GM18511 (cell line): ENCODE results near the gene CTCF.

Source experiments
- ATAC-seq: cut with Tn5 transposase; IDR thresholded peaks from one replicate; pipeline ENCODE4 v1.9.1; 2021; ENCODE audit warnings: mild to moderate bottlenecking, moderate library complexity; ENCODE audit not compliant: unreplicated experiment

Gene CTCF

DNA sequence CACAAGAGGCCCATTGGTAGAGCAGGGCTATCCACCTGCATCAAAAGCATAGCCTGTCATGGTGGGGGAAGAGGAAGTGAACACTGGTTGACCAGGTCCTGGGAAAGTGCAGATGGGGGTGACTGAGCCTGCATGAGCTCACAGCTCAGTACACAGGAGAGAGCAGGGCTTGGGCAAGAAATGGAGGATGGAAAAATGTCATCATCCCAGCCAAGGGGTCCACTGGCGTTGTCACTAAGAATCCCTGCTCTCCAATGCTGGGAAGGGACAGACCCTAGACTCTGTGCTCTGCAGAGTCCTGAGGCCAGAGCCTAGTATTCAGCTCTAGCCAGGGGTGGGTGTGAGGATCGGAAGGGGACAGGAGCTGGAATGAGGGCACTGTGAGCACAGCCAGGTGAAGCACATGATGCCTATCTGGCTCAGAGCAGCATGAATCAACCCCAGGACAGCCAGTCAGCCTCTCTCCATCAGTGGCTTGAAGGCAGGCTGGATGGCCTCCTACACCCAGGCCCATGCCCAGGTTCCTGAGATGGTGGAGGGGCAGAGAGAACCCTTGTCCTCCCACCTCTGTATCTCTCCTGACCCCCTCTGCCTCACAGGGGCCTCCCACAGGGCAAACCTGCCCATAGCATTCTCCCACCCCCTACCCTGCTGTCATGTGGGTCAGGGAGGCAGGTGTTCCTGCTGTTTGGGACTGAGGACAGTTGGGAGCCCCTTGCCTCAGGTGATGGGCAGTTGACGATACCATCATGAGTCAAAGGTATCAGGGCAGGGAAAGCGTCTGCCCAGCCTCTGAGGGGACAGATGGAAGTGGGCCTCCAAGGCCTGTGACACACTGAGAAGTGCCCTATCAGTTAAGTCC lies 13.8 kb upstream of the CTCF start:
- ATAC-seq = peak; percentile 53

DNA sequence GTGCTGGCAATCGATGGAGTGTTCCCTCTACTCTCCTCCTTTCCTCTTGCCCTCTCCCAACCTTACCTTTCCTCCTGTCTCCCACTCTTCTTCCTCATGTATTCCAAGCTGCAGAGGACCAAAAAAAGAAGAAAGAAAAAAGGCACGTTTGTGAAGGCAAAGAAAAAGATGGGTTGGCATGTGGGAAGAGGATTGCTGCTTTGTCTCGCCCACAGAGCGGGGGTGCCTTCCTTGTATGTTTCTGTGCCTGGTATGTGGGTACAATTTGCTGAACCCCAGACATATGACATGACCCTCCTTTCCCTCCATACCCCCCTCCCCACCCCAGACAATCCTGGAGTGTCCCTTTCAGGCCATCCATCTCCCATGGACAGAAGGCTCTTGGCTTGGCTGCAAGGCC lies 13.1 kb upstream of the CTCF start:
- no peak for ATAC-seq

DNA sequence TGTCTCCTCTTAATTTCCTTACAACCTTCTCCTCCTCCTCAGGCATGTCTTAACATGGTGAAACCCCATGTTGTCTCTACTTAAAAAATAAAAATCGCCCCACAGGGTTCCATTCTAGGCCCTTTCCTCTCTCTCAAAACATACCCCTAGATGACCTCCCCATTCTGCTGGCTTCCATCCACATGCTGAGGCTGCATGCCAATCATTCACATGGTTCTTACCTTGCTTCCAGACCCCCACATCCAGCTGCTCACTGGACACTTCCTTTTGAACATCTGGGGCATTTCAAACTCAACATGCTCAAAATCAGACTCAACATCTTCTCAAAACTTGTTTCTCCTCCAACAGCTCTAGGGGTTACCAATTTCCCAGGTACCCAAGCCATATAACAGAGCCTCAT lies 12.4 kb upstream of the CTCF start:
- ATAC-seq = no peak

DNA sequence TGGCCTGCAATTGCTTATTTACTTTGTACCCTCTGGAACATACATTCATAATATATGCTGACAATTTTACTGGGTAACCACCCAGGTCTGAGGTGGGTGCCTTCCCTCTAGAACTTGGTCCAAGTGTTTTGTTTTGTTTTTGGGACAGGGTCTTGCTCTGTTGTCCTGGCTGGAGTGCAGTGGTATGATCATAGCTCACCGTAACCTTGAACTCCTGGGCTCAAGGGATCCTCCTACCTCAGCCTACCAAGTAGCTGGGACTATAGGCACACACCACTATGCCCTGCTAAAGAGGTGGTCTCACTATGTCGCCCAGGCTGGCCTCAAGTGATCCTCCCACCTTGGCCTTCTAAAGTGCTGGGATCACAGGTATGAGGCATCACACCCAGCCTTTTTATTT lies 11.2 kb upstream of the CTCF start:
- no peak for ATAC-seq

DNA sequence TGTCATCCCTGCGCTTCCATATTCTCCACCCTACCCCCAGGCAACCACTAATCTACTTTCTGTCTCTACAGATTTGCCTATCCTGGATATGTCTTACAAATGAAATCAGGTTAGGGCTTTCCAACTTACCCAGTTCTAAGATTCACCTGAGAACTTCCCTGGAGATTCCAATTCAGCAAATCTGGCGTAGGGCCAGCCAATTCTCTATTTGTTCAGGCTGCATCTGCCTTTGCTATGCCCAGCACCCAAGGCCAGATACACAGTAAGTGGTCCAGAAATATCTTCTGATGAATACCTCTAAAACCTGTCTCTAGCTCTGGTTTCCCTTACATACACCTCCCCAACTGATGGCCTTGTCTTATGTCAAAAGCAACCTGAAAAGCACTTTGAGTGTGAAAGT lies 10.4 kb upstream of the CTCF start:
- no peak for ATAC-seq

DNA sequence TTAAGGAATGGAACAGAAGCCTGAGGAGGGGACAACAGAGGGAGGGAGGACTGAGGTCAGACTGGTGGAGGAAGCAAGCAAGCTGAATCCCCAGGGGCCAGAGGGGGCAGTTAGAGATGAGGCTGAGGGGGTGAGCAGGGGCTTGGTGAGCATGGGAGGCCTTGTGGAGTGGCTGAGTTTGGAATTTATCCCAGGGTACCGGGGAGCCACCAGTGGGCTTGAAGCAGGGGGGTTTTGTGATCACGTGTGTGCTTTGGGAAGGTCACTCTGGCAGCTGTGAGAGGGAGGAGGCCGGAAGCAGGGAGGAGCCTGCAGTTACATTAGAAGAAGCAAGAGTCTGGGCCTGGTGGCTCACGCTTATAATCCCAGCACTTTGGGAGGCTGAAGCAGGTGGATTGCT lies 9.8 kb upstream of the CTCF start:
- ATAC-seq = no peak

DNA sequence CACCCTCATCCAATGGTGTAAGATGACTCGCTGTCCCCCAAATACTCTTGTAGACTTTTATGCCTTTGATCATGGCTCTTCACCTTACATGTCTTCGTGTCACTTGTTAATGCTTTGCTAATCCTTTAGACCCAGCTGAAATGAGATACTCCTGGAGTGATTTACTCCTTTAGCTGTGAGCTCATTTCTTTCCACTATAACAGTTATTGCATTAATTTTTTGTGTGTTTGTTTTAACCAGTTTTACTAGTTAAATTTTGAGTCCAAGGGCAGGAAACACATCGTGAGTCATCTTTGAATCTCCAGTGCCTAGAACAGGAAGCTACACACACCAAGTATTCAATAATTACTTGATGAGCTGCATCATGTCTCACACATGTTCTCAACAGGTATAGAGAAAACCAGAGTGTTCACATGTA lies 6.5 kb upstream of the CTCF start:
- ATAC-seq = no peak

DNA sequence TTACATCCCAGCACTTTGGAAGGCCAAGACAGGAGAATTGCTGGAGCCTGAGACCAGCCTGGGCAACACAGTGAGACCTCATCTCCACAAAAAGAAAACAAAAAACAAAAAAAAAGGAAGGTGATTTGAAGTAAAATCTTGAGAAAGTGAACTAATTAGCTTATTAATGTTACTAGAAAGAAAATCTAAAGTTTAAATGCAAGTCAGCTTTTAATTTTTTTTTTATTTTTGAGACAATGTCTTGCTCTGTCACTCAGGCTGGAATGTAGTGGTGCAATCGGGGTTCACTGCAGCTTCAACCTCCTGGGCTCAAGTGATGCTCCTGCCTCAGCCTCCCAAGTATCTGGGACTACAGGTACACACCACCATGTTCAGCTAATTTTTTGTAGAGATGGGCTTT lies 3.5 kb upstream of the CTCF start:
- no peak for ATAC-seq

DNA sequence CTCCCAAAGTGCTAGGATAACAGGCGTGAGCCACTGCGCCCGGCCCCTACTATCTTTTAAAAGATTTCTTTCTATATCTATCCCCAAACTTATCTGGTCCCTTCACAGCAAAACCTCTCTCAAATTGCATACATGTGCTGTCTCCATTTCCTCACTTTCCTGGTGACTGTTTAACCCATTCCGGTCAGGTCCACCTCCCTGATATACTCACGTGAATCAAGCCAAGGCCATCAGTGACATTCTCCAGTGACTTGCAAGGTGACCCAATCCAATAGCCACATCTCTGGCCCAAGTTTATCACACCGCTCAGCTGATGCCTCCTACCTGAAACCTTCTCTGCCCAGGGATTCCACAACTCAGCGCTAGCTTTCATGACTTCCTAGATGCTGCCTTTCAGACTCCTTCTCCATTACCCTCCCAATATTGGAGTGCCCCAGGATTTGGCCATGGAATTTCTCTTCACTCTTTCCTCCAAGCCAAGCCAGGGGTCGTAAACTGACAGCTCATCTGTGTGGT lies 1.4 kb upstream of the CTCF start:
- no peak for ATAC-seq

DNA sequence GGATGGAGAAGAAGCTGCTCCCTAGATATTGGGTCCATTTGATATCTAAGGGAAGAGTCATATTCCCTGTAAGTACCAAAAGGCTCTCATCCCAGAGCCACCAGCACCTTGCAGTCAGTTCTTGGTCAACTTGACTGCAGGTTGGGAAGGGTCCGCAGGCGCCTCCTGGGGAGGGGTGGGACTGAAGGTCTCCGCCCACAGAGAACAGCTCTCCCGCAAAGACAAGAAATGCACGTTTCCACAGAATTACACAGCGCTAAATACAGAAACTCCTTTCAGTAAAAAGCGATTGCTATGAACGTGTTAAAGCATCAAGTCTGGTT lies 864 bp upstream of the CTCF start:
- ATAC-seq = no peak

DNA sequence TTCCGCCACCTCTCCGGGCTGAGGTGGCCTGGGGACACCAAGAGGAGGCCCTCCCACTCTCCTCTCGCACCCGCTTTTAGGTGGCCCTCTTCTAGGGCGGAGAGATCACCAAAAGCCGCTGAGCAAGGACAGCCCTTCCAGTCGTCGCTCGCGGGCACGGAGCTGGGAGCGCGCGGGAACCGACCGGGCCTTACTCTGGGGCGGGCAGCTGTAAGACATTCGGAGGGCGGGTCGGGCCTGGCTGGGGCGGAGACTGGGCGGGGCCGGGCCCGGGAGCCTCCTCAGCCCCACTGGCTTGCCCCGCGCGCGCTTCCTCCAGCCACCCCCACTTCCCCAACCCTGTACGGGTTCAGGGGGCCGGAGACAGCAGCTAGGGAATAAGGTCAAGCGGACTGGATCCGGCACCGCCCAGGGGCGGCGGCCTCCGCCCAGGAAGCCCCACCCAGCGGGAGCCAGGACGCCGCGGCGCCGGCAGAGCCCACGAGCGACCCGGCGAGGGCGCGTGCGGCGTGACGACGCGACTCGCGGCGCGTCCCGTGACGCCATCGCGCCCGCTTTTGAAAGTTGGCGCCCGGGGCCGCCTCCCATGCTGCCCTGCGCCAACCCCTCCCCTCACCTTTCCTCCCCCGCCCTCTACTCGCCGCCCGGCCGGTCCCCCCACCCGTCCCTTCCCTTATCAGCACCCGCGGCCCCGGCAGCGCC lies 351 bp upstream of the CTCF start:
- ATAC-seq = peak; percentile 82

DNA sequence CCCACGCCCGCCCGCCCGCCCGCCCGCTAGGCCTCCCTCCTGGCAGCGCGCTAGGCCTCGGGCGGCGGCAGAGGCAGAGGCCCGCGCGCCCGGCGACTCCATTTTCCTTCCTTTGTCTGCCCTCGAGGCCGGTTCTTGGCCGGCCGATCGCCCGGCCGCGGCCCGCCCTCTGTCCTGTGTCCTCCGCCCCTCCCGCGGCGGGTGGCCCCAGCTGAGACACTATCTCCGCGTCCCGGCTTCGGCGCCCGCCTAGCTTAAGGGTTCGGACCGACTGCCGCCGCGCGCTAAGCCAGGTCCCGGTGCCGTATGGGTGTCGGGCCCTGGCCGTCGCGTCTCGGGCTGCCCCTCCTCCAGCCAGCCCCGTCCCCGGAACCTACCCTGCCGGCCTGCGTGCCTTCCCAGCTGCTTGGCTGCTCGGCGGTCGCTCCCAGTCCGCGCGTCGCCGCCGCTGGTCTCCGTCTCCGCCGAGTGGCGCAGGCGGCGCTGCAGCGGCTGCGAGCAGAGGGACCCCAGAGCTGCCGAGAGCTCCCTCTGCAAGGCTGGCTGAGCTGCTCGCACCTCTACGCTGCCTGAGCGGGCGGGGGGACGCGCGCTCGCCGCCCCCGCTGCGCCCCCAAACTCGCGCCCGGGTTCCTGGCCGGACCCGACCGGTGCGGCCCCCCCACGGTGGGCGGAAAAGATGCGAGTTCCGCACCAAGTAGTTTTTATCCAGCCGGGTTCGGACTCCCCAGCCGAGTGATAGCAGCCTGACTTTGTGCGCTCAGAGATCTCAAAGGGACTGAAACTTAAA lies 787 bp downstream of the CTCF start:
- peak; percentile 12 for ATAC-seq

DNA sequence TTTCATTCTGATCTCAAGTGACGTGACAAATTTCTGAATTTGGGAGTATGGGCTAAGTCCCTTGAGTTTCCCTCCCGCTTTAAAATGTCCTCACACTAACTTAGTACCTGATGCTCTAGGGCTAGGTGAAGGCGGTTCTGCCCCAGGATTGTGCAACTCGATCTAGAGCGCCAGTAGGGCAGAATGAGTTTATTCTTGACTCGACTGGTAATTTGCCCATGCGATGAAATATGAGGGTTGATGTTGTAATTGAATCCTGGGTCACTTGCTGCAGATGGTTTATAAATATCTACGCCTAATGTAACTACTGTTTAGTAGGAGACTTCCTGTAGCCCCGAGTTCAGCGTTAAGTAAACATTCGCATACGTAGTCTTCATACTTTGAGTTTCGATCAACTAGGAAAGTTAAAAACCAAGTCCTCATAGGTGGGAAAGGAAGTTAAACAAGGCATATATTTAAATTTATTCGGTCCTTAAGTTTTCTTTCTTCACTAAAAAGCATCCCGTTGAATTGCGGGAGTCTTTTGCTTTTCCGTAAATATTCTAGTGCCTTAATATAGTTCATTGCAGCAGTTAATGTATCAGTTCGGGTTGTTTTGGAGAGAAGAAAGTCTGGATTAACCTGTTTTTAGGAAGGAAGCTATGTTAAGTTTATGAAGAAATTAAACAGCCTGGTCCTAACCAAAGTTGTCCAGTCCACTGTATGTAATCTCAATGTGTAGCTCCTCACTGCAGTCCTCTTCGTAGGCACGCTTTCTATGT lies 1.6 kb downstream of the CTCF start:
- ATAC-seq = no peak

DNA sequence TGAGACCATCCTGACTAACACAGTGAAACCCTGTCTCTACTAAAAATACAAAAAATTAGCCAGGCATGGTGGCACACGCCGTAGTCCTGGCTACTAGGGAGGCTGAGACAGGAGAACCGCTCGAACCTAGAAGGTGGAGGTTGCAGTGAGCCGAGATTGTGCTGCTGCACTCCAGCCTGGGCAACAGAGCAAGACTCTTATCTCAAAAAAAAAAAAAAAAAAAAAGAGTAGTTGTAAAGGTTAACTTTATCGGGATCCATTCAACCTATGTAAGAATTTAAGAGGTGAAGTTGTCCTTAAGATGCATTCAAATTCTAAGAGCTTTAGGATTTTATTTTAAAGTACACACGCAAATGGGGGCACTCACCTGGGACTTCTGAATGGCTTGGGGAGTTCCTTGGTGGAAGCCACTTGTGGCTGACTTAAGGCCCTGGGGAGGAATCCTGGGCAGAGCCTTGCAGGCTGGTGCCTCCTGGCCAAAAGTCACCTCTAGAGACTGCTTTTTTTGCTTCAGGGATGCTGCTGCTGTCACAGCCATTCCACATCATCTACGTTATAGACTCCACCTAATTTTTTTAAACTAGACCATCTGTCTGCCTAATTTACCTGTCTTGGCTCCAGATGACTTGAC lies 3.3 kb downstream of the CTCF start:
- ATAC-seq = no peak

DNA sequence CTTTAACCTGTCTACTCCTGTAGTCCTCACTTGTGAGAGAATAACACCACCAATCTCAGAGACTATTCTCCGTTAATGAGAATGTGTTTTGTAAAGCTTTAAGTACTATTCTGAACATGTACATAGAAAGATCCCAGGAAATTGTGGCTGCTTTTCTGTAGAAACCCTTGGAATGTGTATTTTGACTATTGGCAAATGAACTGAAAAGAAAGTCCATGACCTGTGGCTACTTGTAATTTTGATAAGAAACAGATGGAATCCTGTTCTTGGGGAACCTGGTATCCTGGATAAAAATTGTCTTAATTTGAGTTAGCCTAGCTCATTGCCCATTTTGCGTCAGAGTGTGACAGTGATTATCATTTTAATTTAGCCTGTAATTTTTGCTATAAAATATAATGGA lies 9.1 kb downstream of the CTCF start:
- ATAC-seq = no peak

DNA sequence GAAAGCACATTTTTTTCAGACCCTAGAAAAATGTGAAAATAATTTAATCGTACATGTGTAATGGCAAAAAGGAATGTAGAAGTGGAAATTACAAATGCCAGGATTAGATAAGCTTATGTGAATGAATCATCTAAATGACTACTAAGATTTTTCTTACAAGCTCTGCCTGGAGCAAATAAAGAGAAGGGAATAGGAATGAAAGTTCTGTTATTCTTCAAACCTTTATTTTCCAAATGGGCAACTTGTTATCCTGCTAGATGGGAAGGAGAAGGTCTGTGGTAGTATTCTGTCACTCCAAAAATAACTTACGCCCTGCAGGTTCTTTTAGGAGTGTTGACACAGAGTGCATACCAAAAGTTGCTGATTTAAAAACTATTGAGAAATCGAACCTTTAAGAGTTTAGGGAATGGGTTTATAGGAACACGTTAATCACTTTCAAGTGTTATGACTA lies 9.7 kb downstream of the CTCF start:
- ATAC-seq = no peak

DNA sequence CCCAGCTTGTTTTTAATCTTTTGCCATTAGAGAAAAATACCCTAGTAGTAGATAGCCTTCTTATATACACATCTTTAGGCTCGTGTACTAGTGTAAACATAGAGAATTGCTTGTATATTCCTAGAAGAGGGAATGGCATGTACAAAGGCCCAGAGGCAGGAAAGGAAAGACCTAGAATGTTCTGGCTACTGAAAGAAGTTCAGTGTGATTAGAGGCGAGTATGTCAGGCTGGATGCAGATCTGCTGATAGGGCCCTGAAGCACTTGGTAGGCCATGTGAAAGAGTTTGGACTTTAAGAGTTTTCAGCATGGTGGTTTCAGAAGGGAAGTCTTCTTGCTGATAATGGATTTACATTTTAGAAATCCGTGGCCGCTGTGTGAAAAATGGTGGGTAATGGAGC lies 17.4 kb downstream of the CTCF start:
- ATAC-seq = no peak

DNA sequence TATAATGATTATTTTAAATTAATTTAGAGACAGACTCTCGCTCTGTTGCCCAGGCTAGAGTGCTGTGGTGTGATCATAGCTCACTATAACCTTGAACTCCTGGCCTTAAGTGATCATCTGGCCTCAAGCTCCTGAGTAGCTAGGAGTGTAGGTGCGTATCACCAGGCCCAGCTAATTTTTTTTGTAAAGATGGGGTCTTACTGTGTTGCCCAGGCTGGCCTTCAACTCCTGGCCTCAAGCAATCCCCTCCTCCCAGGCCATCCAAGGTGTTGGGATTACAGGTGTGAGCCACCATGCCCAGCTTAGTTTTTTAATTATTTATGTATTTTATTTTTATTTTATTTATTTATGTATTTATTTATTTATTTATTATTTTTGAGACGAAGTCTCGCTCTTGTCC lies 17.9 kb downstream of the CTCF start:
- no peak for ATAC-seq

DNA sequence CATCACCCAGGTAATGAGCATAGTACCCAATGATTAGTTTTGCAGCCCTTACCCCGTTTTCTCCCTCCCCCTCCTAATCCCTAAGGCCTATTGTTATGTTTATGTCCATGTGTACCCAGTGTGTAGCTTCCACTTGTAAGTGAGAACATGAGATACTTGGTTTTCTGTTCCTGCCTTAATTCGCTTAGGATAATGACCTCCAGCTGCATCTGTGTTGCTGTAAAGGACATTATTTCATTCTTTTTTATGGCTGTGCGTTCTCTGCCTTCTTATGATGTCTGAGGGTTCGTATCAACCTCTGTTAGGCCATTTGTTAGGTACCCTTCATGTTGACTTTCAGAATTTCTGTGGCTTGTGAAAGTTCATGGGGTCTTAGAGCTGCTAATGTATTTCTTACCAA lies 31.0 kb downstream of the CTCF start:
- ATAC-seq = no peak

DNA sequence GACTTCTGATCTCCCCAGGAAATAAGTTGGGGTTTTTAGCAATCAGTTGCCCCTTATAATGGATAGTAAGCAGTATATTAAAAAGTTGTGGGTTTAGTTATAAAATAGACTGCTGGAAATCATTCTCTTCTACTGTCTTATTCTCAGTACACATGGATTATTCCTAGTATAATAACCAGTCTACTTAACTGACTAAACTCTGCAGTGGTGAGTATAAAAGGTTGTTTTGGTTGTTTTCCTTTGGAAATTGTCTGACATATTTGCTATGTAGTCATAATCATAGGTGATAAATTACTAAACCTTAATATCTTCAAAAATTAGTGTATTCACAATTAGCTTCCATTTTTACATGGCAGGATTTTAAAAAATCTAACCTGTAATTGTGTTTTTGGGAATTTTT lies 31.4 kb downstream of the CTCF start:
- ATAC-seq = no peak
